Neural cell (in vitro differentiated cells): ENCODE results near the gene ANO9.
A peak's percentile ranks its signal among the peaks of the same experiment; 100 is the strongest.

Source experiments
- EP300 ChIP-seq: fragments of 450-650 bp; conservative IDR thresholded peaks from 2 replicates; pipeline ENCODE4 v1.6.1; 2014; ENCODE audit warnings: antibody characterized with exemption, mild to moderate bottlenecking, moderate library complexity; ENCODE audit not compliant: poor library complexity, severe bottlenecking
- SMC3 ChIP-seq: fragments of 450-650 bp; conservative IDR thresholded peaks from 2 replicates; pipeline ENCODE4 v1.6.1; 2014; ENCODE audit warnings: antibody characterized with exemption, mild to moderate bottlenecking, moderate library complexity; ENCODE audit not compliant: poor library complexity
- TF ChIP-seq, protein P1 (sequence below): IDR thresholded peaks from 2 replicates; pipeline ENCODE4 v1.6.1; 2012; ENCODE audit warnings: borderline replicate concordance
- TF ChIP-seq, protein P2 (sequence below): fragments of 450-650 bp; IDR thresholded peaks from 2 replicates; pipeline ENCODE4 v1.5.1; 2014; ENCODE audit warnings: antibody characterized with exemption, mild to moderate bottlenecking, moderate library complexity; ENCODE audit not compliant: poor library complexity, severe bottlenecking

DNA sequence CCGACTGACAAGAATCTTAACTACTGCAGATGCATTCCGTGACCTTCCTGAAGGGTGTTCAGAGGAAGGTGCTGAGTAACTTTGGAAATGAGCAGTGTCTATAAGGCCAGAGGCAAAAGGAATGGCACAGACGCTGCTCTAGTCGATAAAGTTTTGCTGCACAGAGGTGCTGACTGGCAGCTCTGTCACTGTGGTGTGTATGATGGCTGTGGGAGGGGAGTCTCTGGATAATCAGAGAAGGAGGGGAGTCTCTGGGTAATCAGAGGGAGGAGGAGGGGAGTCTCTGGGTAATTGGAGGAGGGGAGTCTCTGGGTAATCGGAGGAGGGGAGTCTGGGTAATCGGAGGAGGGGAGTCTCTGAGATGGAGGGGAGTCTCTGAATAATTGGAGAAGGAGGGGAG lies 26.7 kb upstream of the ANO9 start:
- TF ChIP-seq EP300 (peak; percentile 30), SMC3 (no peak)
- TF ChIP-seq, protein P1, sequence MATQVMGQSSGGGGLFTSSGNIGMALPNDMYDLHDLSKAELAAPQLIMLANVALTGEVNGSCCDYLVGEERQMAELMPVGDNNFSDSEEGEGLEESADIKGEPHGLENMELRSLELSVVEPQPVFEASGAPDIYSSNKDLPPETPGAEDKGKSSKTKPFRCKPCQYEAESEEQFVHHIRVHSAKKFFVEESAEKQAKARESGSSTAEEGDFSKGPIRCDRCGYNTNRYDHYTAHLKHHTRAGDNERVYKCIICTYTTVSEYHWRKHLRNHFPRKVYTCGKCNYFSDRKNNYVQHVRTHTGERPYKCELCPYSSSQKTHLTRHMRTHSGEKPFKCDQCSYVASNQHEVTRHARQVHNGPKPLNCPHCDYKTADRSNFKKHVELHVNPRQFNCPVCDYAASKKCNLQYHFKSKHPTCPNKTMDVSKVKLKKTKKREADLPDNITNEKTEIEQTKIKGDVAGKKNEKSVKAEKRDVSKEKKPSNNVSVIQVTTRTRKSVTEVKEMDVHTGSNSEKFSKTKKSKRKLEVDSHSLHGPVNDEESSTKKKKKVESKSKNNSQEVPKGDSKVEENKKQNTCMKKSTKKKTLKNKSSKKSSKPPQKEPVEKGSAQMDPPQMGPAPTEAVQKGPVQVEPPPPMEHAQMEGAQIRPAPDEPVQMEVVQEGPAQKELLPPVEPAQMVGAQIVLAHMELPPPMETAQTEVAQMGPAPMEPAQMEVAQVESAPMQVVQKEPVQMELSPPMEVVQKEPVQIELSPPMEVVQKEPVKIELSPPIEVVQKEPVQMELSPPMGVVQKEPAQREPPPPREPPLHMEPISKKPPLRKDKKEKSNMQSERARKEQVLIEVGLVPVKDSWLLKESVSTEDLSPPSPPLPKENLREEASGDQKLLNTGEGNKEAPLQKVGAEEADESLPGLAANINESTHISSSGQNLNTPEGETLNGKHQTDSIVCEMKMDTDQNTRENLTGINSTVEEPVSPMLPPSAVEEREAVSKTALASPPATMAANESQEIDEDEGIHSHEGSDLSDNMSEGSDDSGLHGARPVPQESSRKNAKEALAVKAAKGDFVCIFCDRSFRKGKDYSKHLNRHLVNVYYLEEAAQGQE, result no peak
- TF ChIP-seq, protein P2, sequence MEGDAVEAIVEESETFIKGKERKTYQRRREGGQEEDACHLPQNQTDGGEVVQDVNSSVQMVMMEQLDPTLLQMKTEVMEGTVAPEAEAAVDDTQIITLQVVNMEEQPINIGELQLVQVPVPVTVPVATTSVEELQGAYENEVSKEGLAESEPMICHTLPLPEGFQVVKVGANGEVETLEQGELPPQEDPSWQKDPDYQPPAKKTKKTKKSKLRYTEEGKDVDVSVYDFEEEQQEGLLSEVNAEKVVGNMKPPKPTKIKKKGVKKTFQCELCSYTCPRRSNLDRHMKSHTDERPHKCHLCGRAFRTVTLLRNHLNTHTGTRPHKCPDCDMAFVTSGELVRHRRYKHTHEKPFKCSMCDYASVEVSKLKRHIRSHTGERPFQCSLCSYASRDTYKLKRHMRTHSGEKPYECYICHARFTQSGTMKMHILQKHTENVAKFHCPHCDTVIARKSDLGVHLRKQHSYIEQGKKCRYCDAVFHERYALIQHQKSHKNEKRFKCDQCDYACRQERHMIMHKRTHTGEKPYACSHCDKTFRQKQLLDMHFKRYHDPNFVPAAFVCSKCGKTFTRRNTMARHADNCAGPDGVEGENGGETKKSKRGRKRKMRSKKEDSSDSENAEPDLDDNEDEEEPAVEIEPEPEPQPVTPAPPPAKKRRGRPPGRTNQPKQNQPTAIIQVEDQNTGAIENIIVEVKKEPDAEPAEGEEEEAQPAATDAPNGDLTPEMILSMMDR, result no peak
